GM10266 (cell line): ENCODE measurements around the gene FOS.

ENCODE experiments used
- DNase-seq: peaks from one replicate; pipeline ENCODE4 v3.0.0; 2012; ENCODE audit errors: extremely low spot score
- CTCF ChIP-seq: IDR thresholded peaks from 2 replicates; pipeline ENCODE4 v1.5.1; 2012; ENCODE audit warnings: mild to moderate bottlenecking, low read depth; ENCODE audit not compliant: control insufficient read depth, insufficient read depth; ENCODE audit errors: missing control alignments

FOS gene

DNA sequence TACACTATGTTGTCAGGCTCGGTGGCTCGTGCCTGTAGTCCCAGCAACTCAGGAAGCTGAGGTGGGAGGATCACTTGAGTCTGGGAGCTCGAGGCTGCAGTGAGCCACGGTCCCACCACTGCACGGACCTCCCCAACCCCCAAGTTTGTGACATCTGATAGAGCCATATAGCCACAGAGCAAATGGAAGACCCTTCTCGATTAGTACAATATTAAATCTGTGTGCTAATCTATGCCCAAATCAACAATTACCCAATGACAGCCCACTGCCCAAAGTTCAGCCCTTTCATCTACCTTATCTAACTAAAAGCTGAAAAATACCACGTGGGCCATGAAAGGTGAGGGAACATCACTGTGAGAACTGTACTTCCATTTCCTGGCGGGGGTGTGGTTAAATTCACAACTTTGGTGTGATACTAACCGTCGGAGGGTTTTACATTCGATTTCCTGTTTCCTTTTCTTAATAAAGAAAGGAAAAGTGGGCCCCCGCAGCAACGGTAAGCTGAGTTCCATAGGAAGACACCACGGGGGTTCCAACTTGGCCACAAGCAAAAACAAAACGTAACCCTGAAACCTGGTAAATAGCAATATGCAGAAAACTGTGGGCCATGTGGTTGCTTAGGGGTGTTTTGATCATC, 31.2 kb upstream of the FOS start:
- DNase-seq: peak; percentile 31
- no peak for TF ChIP-seq CTCF

DNA sequence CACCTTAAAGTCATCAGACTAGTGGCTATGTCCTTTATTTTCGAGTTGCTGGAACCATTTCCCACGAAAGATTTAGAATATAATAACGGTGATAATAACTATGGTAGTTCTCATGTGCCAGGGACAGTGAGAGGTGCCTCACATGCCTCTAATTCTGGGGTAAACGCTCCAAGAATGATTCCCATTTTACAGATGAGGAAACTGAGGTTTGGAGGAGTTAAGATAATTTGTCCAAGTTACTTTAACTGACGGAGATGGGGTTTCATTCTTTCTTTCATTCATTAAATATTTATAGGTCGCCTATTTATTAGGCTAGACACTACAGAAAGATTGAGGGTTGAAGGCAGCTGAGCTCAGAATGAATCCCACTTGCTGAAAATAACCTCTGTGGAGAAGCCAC, 30.7 kb upstream of the FOS start:
- TF ChIP-seq CTCF: no peak
- no peak for DNase-seq

DNA sequence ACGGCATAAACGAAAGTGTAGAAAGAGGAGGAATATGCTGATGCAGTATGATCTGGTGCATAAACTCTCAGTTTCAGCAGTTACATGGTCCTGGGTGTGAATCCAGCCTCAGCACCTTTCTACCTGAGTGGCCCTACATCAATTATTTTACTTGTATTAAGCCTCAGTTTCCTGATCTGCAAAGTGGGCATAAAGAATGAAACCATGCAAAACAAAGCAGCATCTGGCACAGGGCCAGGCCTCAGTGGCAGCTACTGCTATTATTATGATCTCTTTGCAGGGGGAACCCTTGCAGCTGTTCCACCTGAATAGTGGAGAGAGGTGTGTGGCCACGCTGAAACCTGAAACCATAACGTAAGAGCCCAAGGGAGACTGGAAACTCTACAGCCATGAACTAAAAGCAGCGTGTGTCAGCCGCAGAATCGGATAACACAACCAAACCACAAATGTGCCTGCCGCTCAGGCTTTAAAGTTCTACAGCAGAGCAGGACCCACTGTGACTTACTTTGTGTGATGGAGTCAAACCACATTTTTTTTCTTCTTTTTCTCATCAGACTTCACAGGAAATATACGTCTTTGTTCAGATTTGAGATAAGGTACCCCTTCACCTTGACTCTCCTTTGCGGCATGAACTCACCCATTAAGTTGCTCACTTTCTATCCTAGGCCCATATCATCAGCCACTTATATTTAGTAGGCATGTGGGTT, 29.2 kb upstream of the FOS start:
- no peak for TF ChIP-seq CTCF

DNA sequence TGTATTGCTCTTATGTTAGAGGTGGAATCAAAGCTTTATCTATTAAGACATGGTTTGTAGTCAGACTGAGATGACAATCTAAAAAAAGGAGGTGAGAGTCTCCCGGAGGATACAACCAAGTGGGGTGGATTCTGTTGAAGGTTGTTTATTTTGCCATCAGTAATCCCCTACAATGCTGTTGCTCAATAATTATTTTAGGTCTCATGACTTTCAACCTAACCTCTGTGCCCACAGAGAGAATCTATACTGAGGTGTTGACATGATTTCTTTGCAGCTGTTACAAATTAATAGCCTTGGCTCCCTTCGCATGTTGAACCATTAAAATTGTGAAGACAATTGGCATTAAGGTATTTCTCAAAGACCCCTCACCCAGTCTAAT, 28.7 kb upstream of the FOS start:
- DNase-seq: peak; percentile 19
- TF ChIP-seq CTCF: no peak

More for the DNA sequence above, 29.2 kb upstream of the FOS start:
- peak; percentile 78 for DNase-seq

DNA sequence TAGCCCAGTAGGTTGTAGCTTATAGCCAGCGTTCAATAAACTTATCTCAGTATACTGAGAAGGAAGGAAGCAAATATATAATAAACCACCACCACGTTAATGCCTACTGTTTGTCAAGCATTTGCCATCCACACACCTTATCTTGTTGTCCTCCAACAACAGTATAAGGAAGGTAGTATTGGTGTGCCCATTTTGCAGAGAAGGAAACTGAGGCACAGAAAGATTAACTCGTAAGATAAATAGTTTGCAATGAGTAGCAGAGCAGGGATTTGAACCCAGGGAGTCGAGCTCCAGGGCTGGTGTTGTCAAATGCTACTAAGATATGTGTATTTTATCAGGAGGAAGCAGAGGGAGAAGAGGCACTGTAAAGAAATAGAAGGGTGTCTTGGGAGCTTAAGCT, 27.8 kb upstream of the FOS start:
- TF ChIP-seq CTCF: no peak
- DNase-seq: no peak

DNA sequence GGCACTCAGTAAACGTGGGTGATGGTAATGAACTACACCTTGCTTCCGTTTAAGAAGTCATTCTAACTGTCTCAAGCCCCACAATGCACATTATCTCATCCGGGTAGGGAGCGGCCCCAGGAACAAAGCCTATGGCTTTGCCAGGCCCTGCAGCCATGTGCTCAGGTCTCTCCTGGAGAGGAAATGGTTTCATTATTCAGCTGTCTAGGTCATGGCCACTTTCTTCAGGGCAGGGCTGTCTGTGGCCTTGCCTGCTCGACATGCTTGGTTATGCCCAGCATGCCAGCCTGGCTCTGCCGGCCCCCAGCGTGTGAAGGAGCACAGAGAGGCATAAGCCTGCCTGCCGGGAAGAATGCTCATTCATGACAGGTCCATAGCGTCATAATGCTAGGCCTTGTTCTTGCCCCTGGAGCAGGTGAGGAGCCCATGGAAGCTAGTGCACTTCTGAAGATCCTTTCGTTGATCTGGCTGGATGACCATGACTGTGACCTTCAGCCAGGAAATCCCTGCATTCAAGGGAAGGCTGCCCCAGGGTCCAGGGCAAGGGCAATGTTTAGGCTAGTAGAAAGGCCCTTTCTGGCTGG, 26.3 kb upstream of the FOS start:
- TF ChIP-seq CTCF: no peak
- DNase-seq: no peak

DNA sequence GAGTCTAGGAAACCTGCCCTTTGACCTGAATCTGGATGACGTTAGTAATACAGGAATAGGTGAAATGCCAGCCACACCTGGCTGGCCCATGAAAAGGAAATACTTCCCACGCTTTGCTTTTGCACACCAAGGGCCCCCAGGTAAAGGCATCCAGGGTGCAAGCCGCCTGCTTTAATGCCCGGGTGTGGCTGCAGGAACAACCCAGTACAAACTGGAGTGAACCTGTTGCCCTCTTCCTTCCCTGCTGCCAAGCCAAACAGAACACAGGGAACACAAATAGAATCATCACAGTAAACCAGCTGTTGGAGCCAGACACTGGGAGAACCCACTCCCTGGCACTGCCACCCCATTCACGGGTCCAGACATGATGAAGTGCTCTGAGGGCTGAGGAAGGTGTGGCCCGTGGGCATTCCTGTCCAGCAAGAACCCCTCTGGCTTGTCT, 24.2 kb upstream of the FOS start:
- DNase-seq: no peak
- no peak for TF ChIP-seq CTCF
